GM19240 (cell line): ENCODE measurements around the gene GRIK5.
"Not testable (repeated sequence)": the region's sequence is repeated elsewhere in the genome, so short reads cannot be mapped to it uniquely, and the experiment has no call there.

Source experiments
- DNase-seq: peaks from one replicate; pipeline ENCODE4 v3.0.0; 2011; ENCODE audit warnings: low spot score; ENCODE audit not compliant: insufficient read length

GRIK5 gene, protein sequence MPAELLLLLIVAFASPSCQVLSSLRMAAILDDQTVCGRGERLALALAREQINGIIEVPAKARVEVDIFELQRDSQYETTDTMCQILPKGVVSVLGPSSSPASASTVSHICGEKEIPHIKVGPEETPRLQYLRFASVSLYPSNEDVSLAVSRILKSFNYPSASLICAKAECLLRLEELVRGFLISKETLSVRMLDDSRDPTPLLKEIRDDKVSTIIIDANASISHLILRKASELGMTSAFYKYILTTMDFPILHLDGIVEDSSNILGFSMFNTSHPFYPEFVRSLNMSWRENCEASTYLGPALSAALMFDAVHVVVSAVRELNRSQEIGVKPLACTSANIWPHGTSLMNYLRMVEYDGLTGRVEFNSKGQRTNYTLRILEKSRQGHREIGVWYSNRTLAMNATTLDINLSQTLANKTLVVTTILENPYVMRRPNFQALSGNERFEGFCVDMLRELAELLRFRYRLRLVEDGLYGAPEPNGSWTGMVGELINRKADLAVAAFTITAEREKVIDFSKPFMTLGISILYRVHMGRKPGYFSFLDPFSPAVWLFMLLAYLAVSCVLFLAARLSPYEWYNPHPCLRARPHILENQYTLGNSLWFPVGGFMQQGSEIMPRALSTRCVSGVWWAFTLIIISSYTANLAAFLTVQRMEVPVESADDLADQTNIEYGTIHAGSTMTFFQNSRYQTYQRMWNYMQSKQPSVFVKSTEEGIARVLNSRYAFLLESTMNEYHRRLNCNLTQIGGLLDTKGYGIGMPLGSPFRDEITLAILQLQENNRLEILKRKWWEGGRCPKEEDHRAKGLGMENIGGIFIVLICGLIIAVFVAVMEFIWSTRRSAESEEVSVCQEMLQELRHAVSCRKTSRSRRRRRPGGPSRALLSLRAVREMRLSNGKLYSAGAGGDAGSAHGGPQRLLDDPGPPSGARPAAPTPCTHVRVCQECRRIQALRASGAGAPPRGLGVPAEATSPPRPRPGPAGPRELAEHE

DNA sequence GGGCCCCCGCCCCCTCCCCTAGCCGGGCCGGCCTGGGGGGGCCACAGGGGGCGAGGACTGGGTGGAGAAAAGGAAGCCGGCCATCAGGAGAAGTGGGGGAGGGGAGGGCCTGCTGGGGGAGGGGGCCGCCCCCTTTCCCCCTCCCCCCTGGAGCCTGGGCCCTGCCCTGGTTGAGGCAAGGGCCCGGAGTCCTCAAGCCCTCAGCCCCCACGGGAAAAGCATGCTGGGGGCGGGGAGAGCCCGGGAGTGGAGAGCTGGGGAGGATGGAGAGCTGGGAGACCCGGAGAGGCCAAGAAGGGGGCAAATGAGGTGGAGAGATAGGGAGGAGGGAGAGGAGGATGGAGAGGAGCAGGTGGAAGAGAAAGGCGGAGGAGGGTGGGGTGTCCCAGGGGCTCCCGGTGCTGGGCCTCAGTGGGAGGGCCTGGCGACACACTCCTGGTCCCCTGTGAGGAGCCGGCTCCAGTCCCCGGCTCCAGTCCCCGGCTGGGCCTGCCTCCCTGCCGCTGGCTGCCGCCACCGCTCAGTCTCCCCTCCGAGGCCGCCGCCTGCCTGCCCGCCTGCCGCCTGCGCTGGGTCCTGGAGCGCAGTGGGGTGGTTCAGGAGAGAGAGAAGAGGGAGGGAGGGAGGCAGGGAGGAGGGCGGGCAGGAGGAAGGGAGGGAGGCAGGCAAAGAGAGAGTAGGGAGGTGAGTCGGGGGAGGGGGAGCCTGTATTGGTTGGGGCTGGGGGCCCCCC lies at the start of gene GRIK5:
Gene GRIK5 (minus strand): TSS at position 588 of the 733 bp plus-strand sequence. CDS start 4,436 bp downstream, outside the sequence.
- no peak for DNase-seq

GRCh38 chr19:42117076-42117475 lies 47.1 kb upstream of the GRIK5 start:
- no peak for DNase-seq

DNA sequence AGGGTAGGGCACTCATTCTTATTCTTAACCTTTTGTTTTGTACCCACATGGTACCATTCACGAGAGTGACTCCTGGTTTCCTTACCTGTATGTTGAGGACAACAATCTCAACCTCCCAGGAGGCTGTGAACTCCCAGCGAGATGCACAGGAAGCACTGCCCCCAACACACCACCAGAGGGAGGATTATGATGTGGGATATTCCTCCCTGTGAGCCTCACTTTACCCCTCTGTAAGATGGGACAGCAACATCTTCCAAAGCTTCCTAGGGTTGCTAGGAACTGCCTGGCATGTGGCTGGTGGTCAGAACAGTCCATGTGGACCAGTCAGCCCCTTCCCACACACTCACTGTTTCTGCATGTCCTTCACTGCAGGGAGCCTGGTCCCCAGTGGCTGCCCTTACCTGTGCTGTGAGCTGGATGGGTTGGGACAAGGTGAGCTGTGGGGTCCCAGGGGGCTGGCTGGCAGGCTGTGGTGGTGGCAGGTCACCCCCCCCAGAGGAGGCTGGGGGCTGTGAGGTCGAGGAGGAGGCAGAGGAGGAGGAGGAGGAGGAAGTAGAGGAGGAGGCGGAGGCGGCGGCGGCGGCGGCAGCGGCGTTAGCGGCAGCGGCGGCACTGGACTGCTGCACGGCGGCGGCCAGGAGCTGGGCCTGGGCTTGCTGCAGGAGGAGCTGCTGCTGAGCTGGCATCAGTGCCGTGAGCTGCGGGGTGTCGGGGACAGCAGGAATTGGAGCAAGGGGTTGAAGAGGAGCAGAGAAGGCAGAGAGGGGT lies 46.5 kb upstream of the GRIK5 start:
- no peak for DNase-seq

DNA sequence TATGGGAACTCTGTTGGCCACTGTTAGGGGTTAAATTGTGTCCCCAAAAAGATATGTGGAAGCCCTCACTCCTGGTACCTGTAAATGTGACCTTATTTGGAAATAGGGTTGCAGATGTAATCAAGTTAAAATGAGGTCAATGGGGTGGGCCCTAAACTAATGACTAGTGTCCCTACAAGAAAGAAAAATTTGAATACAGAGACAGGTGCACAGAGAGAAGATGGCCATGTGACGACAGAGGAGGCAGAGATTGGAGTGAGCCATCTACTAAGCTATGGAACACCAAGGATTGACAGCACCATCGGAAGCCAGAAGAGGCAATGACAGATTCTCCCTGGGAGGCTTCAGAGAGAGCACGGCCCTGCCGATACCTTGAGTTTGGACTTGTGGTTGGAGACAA lies 45.7 kb upstream of the GRIK5 start:
- no peak for DNase-seq

DNA sequence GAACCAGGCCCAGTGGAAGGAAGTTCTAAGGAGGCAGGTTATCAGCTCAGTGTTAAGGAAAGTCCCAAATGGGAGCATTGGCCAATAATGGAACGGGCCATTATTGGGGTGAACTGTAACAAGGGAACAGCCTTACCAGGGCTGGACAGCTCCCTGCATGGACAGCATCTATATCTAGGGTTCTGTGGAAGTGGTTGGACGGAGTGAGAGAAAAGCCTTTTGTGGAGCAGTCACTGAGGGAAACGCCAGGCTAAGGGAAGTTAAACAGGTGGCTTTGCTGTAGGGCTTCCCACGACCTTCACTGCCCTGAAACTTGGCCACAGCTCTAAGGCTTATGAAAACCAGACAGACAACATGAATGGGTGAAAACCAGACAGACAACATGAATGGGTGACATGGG lies 45.2 kb upstream of the GRIK5 start:
- DNase-seq: no peak

- peak; percentile 87 for DNase-seq
These were observed 44.4 kb upstream of the GRIK5 start for GRCh38 chr19:42114412-42114811.

DNA sequence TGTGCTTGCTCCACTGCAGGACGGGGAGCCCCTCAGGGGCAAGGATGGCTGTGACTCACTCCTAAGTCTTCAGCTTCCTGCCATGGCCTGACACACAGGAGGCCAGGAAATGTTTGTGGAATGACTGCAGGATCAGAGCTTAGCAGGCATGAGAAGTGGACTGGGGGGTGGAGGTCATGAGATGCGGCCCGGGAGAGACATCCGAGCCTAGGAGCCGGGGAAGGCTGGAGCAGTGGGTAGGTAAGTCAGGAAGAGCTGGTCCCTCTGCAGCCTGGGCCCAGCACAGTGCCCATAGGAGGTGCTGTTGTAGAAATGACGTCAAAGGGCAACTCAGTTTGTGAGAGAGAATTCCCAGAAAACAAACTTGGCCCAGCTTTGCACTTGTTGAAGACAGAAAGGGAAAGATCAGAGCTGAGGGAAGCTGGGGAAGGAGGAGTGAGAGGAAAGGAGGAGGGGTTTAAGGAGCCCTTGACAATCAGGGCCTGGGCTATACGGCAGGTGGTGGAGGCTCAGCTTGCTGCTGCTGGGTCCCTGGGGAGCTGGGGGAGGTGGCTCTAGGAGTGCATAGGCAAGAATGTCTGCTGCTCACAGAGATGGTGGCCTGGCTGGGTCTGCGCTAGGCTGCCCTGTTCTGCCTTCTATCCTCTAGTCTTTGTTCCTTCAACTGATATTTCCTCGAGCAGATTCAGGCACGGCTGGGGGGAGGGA lies 43.8 kb upstream of the GRIK5 start:
- DNase-seq: no peak

DNA sequence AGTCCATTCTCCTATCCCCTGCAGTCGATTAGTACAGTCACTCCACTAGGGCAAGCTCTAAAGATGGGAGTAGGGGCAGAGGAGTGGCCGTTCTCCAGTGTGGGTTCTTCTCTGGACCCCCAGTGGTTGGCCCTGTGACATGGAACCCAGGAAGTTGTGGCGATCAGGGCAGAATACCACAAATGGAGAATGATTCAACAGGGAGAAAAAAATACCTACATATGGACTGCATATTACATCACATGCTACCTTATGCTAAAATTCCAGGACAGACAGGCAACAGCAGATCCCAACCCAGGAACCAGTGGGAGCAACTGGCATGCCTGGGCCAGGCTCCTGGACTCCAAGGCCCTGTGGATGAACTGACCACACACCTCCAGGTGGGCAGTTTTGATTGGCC lies 41.8 kb upstream of the GRIK5 start:
- DNase-seq: no peak

- DNase-seq: no peak
These were observed 41.4 kb upstream of the GRIK5 start for GRCh38 chr19:42111384-42111783.

DNA sequence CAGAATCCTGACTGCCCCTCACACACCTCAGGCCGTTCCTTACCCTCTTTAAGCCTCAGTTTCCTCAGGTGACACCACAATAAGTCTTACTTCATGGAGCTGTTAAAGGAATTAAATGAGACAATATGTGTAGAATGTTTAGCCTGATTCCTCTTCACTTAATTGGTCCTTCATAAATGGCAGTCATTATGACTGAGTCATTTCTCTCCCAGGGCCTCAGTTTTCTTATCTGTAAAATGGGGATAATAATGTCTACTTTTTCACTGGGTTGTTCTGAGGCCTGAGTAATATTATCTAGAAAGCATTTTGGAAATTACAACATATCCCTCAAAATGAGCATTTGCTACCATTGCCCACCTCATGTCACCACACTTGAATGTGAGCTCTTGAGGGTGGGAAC lies 40.7 kb upstream of the GRIK5 start:
- DNase-seq: no peak

DNA sequence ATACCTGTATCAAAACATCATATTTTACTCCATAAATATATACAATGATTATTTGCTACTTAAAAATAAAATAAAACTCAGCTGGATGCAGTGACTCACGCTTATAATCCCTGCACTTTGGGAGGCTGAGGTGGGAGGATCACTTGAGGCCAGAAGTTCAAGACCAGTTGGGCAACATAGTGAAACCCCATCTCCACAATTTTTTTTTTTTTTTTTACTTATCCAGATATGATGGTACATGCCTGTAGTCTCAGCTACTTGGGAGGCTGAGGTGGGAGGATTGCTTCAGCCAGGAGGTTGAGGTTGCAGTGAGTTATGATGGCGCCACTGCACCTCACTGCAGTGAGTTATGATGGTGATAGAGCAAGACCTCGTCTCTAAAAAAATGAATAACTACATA lies 39.9 kb upstream of the GRIK5 start:
- no peak for DNase-seq

DNA sequence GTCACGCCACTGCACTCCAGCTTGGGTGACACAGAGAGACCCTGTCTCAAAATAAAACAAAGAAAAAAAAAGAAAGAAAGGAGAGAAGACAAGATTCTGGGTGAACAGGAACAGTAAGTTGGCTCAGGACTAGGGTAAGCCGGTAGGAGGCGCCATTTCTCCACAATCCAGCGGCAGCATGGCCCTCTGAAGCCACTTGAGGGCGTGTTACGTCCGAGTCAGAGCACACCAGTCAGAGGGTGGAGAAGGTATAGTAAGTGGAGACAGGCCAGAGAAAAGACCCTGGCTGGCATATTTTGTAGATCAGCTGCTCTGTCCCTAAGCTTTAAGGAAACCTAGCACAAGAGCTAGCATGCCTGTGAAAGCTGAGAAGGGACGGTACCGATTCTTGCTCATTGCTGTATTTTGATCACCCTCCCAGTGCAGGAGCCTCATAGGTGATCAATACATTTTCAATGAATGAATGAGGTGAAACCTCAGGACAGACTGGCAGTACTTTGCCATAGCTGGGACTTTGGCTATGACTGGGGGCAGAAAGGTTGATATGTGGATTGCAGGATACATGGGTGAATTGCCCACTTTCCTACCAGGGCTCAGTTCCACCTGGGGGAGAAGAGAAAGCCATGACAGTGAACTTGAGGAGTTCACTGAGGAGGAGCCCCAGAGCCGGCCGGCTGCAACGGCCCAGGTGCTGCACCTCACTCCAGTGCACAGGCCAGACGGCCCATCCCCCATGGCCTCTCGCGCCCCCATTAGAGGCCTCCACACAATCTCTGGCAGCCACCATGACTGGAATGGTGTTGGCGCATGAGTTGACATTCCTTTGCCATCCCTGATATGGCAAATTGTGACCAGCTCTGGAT lies 38.8 kb upstream of the GRIK5 start:
- peak; percentile 87 for DNase-seq

DNA sequence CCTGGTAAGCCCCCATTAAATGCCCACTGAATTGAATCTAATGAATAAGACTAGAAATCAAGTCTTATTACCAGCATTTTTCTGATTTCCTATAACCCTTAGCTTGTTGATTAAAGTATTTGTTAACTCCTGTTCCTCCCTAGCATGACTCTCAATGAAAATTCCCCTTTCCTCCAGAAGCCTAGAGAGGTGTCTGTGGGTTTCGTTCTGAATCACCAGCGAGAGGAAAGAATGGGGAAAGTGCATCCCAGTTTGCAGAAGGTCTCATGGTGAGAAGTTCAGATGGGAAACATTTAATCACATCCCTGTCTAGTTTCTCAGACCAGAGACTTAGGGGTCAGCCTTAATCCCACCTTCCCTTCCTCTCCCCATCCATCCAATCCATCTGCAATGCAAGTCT lies 35.4 kb upstream of the GRIK5 start:
- no peak for DNase-seq

DNA sequence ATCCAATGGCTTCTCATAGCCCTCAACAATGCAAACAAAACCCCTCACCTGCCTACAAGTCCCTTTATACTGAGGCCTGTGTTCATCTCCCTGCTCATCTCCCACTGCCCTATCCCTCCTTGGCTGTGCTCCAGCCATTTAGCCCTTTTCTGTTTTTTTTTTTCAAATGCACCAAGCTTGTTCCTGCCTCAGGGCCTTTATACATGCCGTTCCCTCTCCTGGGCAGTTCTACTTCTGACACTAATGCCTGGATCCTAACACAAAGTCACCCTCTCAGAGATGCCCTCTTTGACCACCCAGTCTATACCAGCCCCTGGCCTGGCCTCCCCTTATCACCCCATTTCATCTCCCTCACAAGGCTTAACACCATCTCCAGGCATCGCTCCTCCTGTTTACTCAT lies 32.9 kb upstream of the GRIK5 start:
- DNase-seq: no peak

DNA sequence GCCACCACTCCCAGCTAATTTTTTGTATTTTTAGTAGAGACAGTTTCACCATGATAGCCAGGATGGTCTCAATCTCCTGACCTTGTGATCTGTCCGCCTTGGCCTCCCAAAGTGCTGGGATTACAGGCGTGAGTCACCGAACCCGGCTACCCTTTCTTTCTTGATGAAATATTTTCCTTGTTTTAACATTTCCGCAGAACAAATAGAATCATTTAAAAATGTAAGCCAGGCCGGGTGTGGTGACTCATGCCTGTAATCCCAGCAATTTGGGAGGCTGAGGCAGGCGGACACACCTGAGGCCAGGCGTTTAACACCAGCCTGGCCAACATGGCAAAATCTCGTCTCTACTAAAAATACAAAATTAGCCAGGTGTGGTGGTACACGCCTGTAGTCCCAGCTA lies 30.2 kb upstream of the GRIK5 start:
- not testable (repeated sequence) for DNase-seq

GRCh38 chr19:42099336-42099925 lies 29.4 kb upstream of the GRIK5 start:
- no peak for DNase-seq

- DNase-seq: no peak
These were observed 28.8 kb upstream of the GRIK5 start for GRCh38 chr19:42098781-42099180.

DNA sequence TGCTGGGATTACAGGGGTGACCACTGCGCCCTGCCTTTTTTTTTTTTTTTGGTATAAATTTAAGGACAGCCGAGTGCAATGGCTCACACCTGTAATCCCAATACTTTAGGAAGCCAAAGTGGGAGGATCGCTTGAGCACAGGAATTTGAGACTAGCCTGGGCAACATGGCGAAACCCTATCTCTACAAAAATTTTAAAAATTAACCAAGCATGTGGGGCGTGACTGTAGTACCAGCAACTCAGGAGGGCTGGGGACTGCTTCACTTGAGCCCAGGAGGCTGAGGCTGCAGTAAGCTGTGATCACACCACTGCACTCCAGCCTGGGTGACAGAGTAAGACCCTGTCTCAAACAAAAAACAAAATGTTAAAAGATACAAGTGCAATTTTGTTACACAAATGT lies 27.5 kb upstream of the GRIK5 start:
- no peak for DNase-seq
